Measurements from ENCODE around the gene CPNE9. TPM values are rescaled to one million over a fixed set of nuclear protein-coding genes. Genes with fewer than 3 reads are reported as not detected.

Gene CPNE9
- total and polyA plus RNA-seq, 2 of the 8 experiments (the other 6 are each of a cell fraction or from before 2014, with no cell fraction given): 4.8 to 6.0 TPM

DNA sequence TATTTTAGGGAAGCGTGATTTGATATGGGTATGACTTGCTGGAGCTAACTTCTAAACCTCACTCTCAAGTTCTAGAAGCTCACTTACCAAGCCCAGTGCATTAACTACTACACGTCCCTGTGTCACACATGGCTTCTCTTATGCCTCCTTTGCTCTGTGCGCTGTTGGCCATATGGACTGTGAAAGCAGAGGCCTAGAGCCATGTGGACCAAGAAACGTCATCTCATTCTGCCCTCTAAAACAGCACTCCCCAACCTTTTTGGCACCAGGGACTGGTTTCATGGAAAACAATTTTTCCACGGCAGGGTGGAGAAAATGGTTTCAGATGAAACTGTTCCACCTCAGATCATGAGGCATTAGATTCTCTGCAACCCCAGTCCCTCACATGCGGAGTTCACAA, 42.7 kb upstream of the CPNE9 start:
- ChIA-PET CTCF (ENCODE audit: partially characterized antibody) (interaction anchor here (1.1 kb wide), 1 partner anchor 17 kb away, joined by 3 read pairs; no protein-coding TSS in a partner anchor), POLR2A (ENCODE audit: partially characterized antibody) (interaction anchor here (0.9 to 1.8 kb wide), 3 partner anchors 9 to 130 kb away, joined by 3 to 5 read pairs (median 4); partner anchors contain the start of gene MTMR14)
- Histone ChIP-seq H4K20me1 (replicated peaks in 1 of 2; ENCODE audit: control insufficient read depth in 1 of 2, insufficient read depth in 2 of 2, low read length in 2 of 2) (no peaks in the 10 kb centered on the region), H3K79me2 (ENCODE audit: control insufficient read depth in 1 of 2, insufficient read depth in 2 of 2, low read length in 2 of 2) (peaks cover 0 to 12% of the 10 kb centered on the region in 2 experiments; a peak in 1 of 4 replicates), H3K27ac (ENCODE audit: low read depth, low read length) (no peak overlapping the region), H2BK15ac (ENCODE audit: low read length) (no peak overlapping the region), H2AK5ac (ENCODE audit: low read depth, low read length) (no peak overlapping the region), H3K27me3 (replicated peaks in 1 of 4; ENCODE audit: control insufficient read depth in 3 of 4, extremely low read depth in 1 of 4, insufficient read depth in 3 of 4, low read length in 3 of 4) (no peaks in the 10 kb centered on the region), H3K4me3 (ENCODE audit: extremely low read depth in 1 of 4, insufficient read depth in 2 of 4, low read depth in 3 of 4, low read length in 4 of 4) (no peak overlapping the region), H2BK120ac (replicated peaks; ENCODE audit: low read depth, low read length) (no peak overlapping the region), H4K91ac (replicated peaks; ENCODE audit: insufficient read length, low read length) (no peak overlapping the region), H3K4me1 (replicated peaks in 1 of 4; ENCODE audit: control insufficient read depth in 3 of 4, insufficient read depth in 4 of 4, low read length in 3 of 4) (no peaks in the 10 kb centered on the region), H3K56ac (replicated peaks; ENCODE audit: insufficient read length, low read depth, low read length) (no peak overlapping the region), H3K4ac (replicated peaks; ENCODE audit: insufficient read length, low read depth, low read length) (no peak overlapping the region), H2AFZ (ENCODE audit: low read length) (no peak overlapping the region), H4K5ac (ENCODE audit: insufficient read length, low read depth, low read length) (no peak overlapping the region), H4K8ac (ENCODE audit: extremely low read depth, insufficient read depth, low read length) (no peak overlapping the region), H2BK20ac (ENCODE audit: low read length) (no peak overlapping the region), H3K36me3 (ENCODE audit: control insufficient read depth in 2 of 4, insufficient read depth in 4 of 4, low read length in 3 of 4) (peaks cover 0 to 27% (median 16%) of the 10 kb centered on the region in 4 experiments; a peak in 6 of 8 replicates), H3K79me1 (ENCODE audit: low read depth, low read length) (peaks cover 7% of the 10 kb centered on the region; the same call in 1 of the 2 replicates), H3K4me2 (ENCODE audit: insufficient read depth in 1 of 2, low read depth in 2 of 2, low read length in 2 of 2) (no peak overlapping the region), H3K9me3 (ENCODE audit: insufficient read depth in 2 of 2, low read depth in 1 of 2, low read length in 1 of 2) (no peaks in the 10 kb centered on the region), H3K14ac (ENCODE audit: insufficient read length) (no peak overlapping the region), H2BK12ac (ENCODE audit: low read depth, low read length) (no peak overlapping the region), H2BK5ac (ENCODE audit: low read depth, low read length) (no peak overlapping the region), H3K9ac (replicated peaks in 1 of 4; ENCODE audit: extremely low read depth in 1 of 4, low read depth in 3 of 4, low read length in 3 of 4) (no peak overlapping the region), H3K23ac (ENCODE audit: insufficient read length) (no peak overlapping the region), H3K23me2 (ENCODE audit: low read depth, low read length) (no peaks in the 10 kb centered on the region), H3K18ac (ENCODE audit: extremely low read depth, low read length) (no peak overlapping the region)
- DNase-seq (ENCODE audit: low read depth in 1 of 2, low spot score in 2 of 2): no peak
- TF ChIP-seq, protein P1, sequence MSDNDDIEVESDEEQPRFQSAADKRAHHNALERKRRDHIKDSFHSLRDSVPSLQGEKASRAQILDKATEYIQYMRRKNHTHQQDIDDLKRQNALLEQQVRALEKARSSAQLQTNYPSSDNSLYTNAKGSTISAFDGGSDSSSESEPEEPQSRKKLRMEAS (IDR thresholded peaks at IDR 0.05): no peak
- TF ChIP-seq EGR1 (IDR thresholded peaks at IDR 0.05; ENCODE audit: borderline replicate concordance, low read depth, low read length) (no peak), GABPA (IDR thresholded peaks at IDR 0.05; ENCODE audit: borderline replicate concordance, insufficient read depth, low read length) (no peak), KDM4A (IDR thresholded peaks at IDR 0.05; ENCODE audit: low read depth, low read length, severe bottlenecking) (no peak), SP1 (IDR thresholded peaks at IDR 0.05; ENCODE audit: low read depth, low read length) (no peak), POU5F1 (IDR thresholded peaks at IDR 0.05; ENCODE audit: low read depth, low read length) (no peak), USF2 (IDR thresholded peaks at IDR 0.05; ENCODE audit: low read length) (no peak), GTF2F1 (IDR thresholded peaks at IDR 0.05; ENCODE audit: borderline replicate concordance, low read depth, low read length) (no peak)
- TF ChIP-seq, protein P2, sequence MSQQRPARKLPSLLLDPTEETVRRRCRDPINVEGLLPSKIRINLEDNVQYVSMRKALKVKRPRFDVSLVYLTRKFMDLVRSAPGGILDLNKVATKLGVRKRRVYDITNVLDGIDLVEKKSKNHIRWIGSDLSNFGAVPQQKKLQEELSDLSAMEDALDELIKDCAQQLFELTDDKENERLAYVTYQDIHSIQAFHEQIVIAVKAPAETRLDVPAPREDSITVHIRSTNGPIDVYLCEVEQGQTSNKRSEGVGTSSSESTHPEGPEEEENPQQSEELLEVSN (IDR thresholded peaks at IDR 0.05): no peak
- no peak for FAIRE-seq
- WGBS, 2 experiments (ENCODE audit: extremely low coverage in 1 of 2, insufficient coverage in 1 of 2, insufficient read length in 1 of 2, insufficient replicate concordance in 2 of 2, low coverage in 1 of 2, low lambda C conversion rate in 2 of 2, missing lambda C conversion rate in 1 of 2): 84% methylated on average over 6 of the region's 6 CpGs; no CpG with 5 or more reads in 1 of the 2 experiments
